Activated T-helper 2 cell treated with anti-CD3 and anti-CD28 coated beads, Interferon-gamma antibody, Interleukin-2, Interleukin-4, amounts not matched to agents 10 μg/mL and 5 μg/mL and 100 μg/mL, durations not matched to agents 14 hours and 24 hours and 36 hours (primary cell): ENCODE results near the gene CBLIF. TPM values are rescaled to one million over a fixed set of nuclear protein-coding genes. Genes with fewer than 3 reads are reported as not detected.
"Not testable (repeated sequence)": the region's sequence is repeated elsewhere in the genome, so short reads cannot be mapped to it uniquely, and the experiment has no call there.

Experiments used
- DNase-seq: peaks from one replicate; pipeline ENCODE4 v3.0.0; 2021; ENCODE audit warnings: low spot score
- H3K27ac Mint-ChIP-seq: one replicate; pipeline ENCODE4 v1.8.0; 2021; ENCODE audit warnings: mixed read lengths
- H3K27me3 Mint-ChIP-seq: one replicate; pipeline ENCODE4 v1.8.0; 2021; ENCODE audit warnings: low read depth, mixed read lengths
- H3K36me3 Mint-ChIP-seq: one replicate; pipeline ENCODE4 v1.8.0; 2021; ENCODE audit warnings: low read depth, mixed read lengths
- H3K4me1 Mint-ChIP-seq: one replicate; pipeline ENCODE4 v1.8.0; 2021; ENCODE audit warnings: low read depth, mixed read lengths
- H3K4me3 Mint-ChIP-seq: one replicate; pipeline ENCODE4 v1.8.0; 2021; ENCODE audit warnings: low read depth, mild to moderate bottlenecking, moderate library complexity, mixed read lengths
- H3K9me3 Mint-ChIP-seq: one replicate; pipeline ENCODE4 v1.8.0; 2021; ENCODE audit warnings: mixed read lengths
- intact Hi-C: fragments of 100-400 bp; cut with micrococcal nuclease; formaldehyde crosslinking; loops from one replicate; pipeline ENCODE4 v1.15.1; 2023
- total RNA-seq: library from RNA; stranded (reverse); gene quantifications from 2 replicates; pipeline ENCODE4 v1.2.3, GENCODE V29; 2022

Gene CBLIF
- total RNA-seq, 1 donor from 2014 or later = not detected

DNA sequence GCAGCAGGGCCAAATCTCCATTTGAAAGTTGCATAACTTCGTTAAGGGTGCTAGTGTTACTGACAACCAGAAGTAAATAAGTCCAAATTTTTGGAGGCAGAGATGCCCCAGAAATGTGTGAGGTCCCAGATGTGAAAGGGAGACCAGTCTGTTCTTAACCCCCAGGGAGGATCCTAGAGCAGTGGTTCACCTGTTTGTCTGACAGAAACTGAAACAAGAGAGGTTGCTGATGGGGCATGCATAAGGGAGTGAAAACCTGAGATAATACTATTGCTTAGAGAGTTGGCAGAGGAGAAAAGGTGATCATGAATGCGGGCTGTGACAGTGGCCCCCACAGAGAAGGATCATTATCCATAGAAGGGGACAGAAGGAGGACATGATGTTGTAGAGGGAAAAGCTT is 3.8 kb downstream of the CBLIF start:
- Mint-ChIP-seq H3K9me3 (no peaks in the 10 kb centered on the region), H3K4me3 (no peak overlapping the region), H3K36me3 (no peaks in the 10 kb centered on the region), H3K4me1 (peaks cover 8% of the 10 kb centered on the region), H3K27ac (no peak overlapping the region), H3K27me3 (peaks cover 8% of the 10 kb centered on the region)
- intact Hi-C loops = no loop called here
- no peak for DNase-seq

DNA sequence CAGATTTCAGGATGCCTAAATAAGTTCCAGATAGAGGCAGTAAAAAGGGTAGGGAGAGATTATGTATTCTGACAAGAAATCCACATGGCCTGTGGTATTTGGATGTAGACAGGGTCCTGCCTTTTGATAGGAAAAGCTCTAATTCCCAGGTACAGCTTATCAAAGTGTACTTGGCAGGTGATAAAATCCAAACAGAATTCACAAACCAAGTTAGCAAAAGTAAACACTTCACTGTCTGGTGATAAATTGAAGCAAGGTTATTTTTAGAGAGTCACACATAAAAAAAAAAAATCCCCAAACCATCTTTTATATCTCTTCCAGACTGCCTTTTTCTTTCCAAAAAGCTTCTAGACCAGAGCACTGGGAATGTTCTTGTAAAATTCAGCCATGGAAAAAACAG is 5.7 kb downstream of the CBLIF start:
- H3K9me3 Mint-ChIP-seq = no peaks in the 10 kb centered on the region

DNA sequence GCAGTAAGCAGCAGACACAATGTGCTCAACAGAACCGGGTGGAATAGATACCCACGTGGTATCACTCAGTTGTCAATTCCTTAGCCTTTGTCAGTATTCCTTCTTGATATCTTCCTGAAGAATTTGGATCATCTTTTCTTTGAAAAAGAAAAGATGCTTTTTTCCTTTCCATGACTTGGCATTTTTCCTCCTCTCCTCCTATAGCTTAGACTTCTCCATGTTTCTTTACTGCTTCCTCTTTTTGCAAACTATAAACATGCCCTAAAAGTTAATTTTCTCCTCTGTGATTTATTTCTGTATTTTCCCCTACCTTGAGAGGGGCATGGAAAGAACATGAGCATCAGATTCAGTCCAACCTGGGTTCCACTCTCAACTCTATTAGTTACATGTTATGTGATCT is 11.7 kb downstream of the CBLIF start:
- no peak overlapping the region for H3K4me3 Mint-ChIP-seq
- H3K36me3 Mint-ChIP-seq = no peaks in the 10 kb centered on the region
- DNase-seq = no peak
- intact Hi-C loops = no loop called here
- no peak overlapping the region for H3K27ac Mint-ChIP-seq
- no peaks in the 10 kb centered on the region for H3K9me3 Mint-ChIP-seq
- H3K27me3 Mint-ChIP-seq = peaks cover 12% of the 10 kb centered on the region
- H3K4me1 Mint-ChIP-seq = peaks cover 8% of the 10 kb centered on the region

More for the DNA sequence above, 5.7 kb downstream of the CBLIF start:
- no peak overlapping the region for H3K4me3 Mint-ChIP-seq
- no peak for DNase-seq
- H3K27me3 Mint-ChIP-seq = peaks cover 11% of the 10 kb centered on the region
- H3K36me3 Mint-ChIP-seq = no peaks in the 10 kb centered on the region
- intact Hi-C loops = no loop called here
- H3K27ac Mint-ChIP-seq = no peak overlapping the region
- H3K4me1 Mint-ChIP-seq = peaks cover 6% of the 10 kb centered on the region

DNA sequence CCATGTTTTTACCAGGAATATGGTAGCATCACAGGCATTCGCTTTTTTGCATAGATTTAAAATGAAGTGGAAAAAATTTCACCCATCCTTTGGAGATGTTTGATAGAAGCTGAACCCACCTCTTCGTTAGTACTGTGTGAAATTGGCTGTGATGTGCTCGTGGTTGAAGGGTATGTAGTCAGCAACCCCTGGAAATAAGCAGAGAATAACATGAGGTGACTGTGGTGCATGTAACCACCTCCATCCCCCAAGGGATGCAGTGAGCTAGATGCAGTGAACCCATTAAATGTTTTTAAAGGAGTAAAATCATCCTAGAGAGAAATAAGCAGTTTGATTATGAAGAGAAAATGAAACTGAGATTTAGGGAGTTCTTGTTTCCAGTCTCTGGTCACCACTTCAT is 15.9 kb downstream of the CBLIF start:
- peaks cover 8% of the 10 kb centered on the region for H3K4me1 Mint-ChIP-seq
- intact Hi-C loops = no loop called here
- H3K27me3 Mint-ChIP-seq = peaks cover 2% of the 10 kb centered on the region
- H3K36me3 Mint-ChIP-seq = no peaks in the 10 kb centered on the region
- no peak overlapping the region for H3K4me3 Mint-ChIP-seq
- no peak overlapping the region for H3K27ac Mint-ChIP-seq
- no peaks in the 10 kb centered on the region for H3K9me3 Mint-ChIP-seq
- DNase-seq = no peak

DNA sequence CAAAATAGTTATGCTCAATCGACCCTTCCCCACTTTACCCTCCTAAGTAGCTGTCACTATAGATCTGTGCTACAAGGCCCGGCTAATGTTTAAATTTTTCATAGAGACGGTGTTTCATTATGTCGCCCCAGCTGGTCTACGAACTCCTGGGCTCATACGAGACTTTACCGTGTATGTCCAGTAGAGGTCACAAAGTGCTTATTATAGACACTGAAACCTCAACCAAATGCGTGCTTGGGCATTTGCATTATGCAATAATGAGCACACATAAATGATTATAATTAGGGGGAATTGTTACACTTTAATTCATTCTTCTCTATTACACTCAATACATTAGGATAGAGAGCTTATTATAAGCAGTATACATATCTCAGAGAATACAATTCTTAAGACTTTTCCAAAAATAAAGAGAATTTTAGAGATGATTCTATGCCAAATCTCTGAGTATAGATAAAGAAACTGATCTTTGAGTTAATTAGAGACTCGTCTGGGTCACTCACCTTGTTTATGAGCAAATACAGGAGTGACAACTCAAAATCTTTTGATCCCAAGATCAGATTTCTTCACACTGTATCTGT is 22.2 kb downstream of the CBLIF start:
- H3K9me3 Mint-ChIP-seq = no peaks in the 10 kb centered on the region
- no peak overlapping the region for H3K27ac Mint-ChIP-seq
- H3K27me3 Mint-ChIP-seq = no peaks in the 10 kb centered on the region
- H3K4me1 Mint-ChIP-seq = peaks cover 15% of the 10 kb centered on the region
- no peak for DNase-seq
- intact Hi-C loops = loop anchor here (1.0 to 5.0 kb wide), 2 partner anchors 96 to 309 kb away; no protein-coding TSS in a partner anchor
- no peak overlapping the region for H3K4me3 Mint-ChIP-seq
- H3K36me3 Mint-ChIP-seq = no peaks in the 10 kb centered on the region

DNA sequence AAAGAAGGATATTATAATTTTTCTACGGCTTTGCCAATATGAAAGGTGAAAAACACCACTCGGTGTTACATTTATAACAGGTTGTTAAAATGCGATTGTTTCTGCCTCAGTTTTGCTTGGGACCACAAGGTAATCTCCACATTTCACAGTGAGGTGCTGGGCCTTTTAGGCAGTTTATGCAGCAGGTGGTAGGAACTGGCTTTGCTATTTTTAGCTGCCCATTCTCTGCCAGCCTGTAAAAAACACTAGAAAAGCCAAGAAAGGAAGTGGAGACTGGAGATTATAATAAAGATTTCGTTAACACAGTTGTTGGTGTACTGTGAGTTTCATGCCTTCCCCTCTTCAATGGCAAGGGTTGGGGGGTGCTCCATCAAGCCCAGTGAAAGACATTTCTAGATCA is 26.7 kb downstream of the CBLIF start:
- no peak for DNase-seq
- Mint-ChIP-seq H3K9me3 (no peaks in the 10 kb centered on the region), H3K4me1 (peaks cover 20% of the 10 kb centered on the region), H3K36me3 (no peaks in the 10 kb centered on the region), H3K4me3 (no peak overlapping the region), H3K27me3 (no peaks in the 10 kb centered on the region), H3K27ac (no peak overlapping the region)
- intact Hi-C loops = no loop called here

- not testable (repeated sequence) for H3K36me3 Mint-ChIP-seq
These were observed 28.9 kb downstream of the CBLIF start for GRCh38 chr11:59816434-59816833.

DNA sequence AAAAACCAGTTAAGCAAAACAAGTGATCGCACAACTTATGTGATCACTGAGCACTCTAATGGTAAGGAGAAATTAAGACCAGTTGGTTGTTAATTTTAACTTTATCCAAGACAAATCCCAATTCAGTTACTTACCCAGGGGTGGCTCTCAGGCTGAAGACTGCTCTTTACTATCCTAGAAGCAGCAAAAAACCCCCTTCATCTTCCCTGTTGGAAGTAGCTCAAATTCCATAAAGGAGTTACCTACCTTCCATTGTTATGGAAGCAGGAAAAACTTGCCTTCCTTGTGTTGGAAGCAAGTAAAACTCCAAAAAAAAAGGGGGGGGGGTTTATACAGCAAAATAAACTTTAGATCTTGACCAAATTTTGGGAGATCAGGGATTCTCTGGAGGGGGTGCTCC is 29.5 kb downstream of the CBLIF start:
- no peaks in the 10 kb centered on the region for H3K27me3 Mint-ChIP-seq
- no peaks in the 10 kb centered on the region for H3K36me3 Mint-ChIP-seq
- no peak overlapping the region for H3K4me3 Mint-ChIP-seq
- intact Hi-C loops = no loop called here
- no peaks in the 10 kb centered on the region for H3K9me3 Mint-ChIP-seq
- DNase-seq = no peak
- H3K27ac Mint-ChIP-seq = no peak overlapping the region
- H3K4me1 Mint-ChIP-seq = peaks cover 26% of the 10 kb centered on the region

More at GRCh38 chr11:59816434-59816833, 28.9 kb downstream of the CBLIF start:
- H3K27ac Mint-ChIP-seq, H3K9me3 Mint-ChIP-seq, H3K4me3 Mint-ChIP-seq, H3K27me3 Mint-ChIP-seq, DNase-seq, intact Hi-C loops: not testable (repeated sequence)
- H3K4me1 Mint-ChIP-seq = peaks cover 19% of the 10 kb centered on the region

GRCh38 chr11:59814021-59814420 is 31.3 kb downstream of the CBLIF start:
- Mint-ChIP-seq H3K9me3 (no peaks in the 10 kb centered on the region), H3K4me3 (peak overlapping the region; percentile 27), H3K4me1 (peaks cover 27% of the 10 kb centered on the region), H3K27me3 (no peaks in the 10 kb centered on the region), H3K27ac (no peak overlapping the region), H3K36me3 (peaks cover 4% of the 10 kb centered on the region)
- intact Hi-C loops = no loop called here
- DNase-seq = no peak

GRCh38 chr11:59813364-59813763 is 31.9 kb downstream of the CBLIF start:
- Mint-ChIP-seq H3K36me3 (peaks cover 9% of the 10 kb centered on the region), H3K4me3 (no peak overlapping the region), H3K27ac (no peak overlapping the region), H3K27me3 (no peaks in the 10 kb centered on the region), H3K9me3 (no peaks in the 10 kb centered on the region), H3K4me1 (peaks cover 25% of the 10 kb centered on the region)
- no peak for DNase-seq
- intact Hi-C loops = no loop called here

DNA sequence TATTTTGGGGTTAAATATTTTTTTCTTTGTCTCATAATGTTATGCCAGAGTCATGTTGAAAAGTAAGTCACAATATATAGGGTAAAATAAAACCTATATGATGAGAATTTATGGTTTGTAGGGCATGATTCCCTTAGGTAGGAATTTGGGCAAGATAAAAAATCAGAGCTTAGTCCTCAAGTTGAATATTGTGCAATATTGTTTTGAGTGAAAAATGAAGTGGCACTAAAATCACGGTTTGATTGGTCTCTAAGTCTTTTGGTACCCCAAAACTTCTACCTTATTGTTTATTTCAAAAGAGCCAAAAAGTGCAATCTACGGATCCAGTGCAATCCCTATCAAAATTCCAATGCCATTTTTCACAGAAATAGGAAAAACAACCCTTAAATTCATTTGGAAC is 33.1 kb downstream of the CBLIF start:
- Mint-ChIP-seq H3K27me3 (no peaks in the 10 kb centered on the region), H3K4me1 (peaks cover 22% of the 10 kb centered on the region), H3K4me3 (no peak overlapping the region), H3K27ac (no peak overlapping the region), H3K36me3 (peaks cover 17% of the 10 kb centered on the region), H3K9me3 (no peaks in the 10 kb centered on the region)
- intact Hi-C loops = no loop called here
- no peak for DNase-seq

DNA sequence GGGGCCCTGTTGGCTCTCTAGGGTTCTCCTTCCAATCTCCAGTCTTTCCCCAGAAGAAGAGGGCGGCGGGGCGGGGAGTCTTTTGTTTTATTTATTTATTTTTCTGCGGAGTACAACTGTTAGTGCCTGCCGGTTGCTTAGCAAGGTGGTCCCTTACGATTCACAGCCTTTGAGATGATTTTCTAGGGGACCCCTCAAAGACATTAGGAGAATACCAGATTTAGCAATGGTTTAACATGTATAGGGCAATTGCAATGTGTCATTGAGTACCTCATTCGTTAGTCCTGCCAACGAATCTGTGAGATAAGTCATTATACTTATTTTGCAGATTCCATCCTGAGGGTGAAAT is 34.4 kb downstream of the CBLIF start:
- DNase-seq = no peak
- Mint-ChIP-seq H3K27ac (peak overlapping the region; percentile 84), H3K27me3 (no peaks in the 10 kb centered on the region), H3K36me3 (peaks cover 29% of the 10 kb centered on the region), H3K4me3 (peak overlapping the region; percentile 94), H3K9me3 (no peaks in the 10 kb centered on the region), H3K4me1 (peaks cover 22% of the 10 kb centered on the region)
- intact Hi-C loops = loop anchor here (1.0 to 2.0 kb wide), 5 partner anchors 48 to 260 kb away; partner anchors contain the start of genes PATL1 and STX3

DNA sequence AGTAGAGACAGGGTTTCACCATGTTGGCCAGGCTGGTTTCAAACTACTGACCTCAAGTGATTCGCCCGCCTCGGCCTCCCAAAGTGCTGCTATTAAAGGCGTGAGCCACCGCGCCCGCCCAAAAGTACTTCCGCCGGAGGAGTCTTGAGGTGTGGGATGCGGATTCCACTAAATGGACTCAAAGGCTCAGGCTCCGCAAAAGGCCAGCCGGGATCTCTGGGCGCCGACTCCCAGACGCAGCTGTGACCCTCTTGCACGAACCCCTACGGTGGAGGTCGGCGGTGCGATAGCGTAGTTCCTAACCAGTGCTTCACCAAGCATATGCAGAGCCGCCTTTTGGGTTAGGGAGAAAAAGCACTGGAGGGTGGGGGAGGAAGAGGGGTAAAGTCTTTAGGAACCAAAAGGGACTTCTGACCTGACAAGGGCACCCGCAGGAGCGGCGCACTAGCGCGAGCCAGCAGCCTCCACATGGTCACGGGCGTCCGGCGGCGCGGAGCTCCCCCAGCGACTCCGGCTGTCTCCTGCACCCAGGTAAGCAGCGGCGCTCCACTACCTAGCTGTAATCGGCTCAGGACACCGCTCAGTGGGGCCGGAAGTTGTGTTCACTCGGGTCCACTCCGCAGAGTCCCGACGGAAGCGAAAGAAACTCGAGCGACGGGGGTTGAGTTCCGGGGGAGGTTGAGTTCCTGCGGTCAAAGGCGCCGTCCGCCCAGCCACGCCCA is 34.9 kb downstream of the CBLIF start, which contains the start of gene MRPL16:
MRPL16 (minus strand) TSS at position 590 of the 722 bp plus-strand sequence; CDS start at position 470, 120 bp downstream.
- Mint-ChIP-seq H3K4me3 (peak within 1 kb of the TSS; percentile 94), H3K4me1 (peaks cover 22% of the 10 kb centered on the region), H3K9me3 (no peaks in the 10 kb centered on the region), H3K27ac (peak within 1 kb of the TSS; percentile 84), H3K36me3 (peaks cover 29% of the 10 kb centered on the region), H3K27me3 (no peaks in the 10 kb centered on the region)
- DNase-seq = peak; percentile 85
- intact Hi-C loops = loop anchor here (1.0 to 2.0 kb wide), 5 partner anchors 48 to 260 kb away; partner anchors contain the start of genes PATL1 and STX3
